Muscle of leg (tissue), 11 donors: ENCODE measurements around the gene ADPGK. TPM values are rescaled to one million over a fixed set of nuclear protein-coding genes. Genes with fewer than 3 reads are reported as not detected.

Source experiments
- DNase-seq: peaks from one replicate; pipeline ENCODE4 v3.0.0; 2013
- H3K27ac ChIP-seq: one replicate; pipeline ENCODE4 v1.5.1; 2013; ENCODE audit warnings: mild to moderate bottlenecking, low read length, control low read depth
- H3K27me3 ChIP-seq: one replicate; pipeline ENCODE4 v1.6.1; 2013; ENCODE audit warnings: low read length; ENCODE audit not compliant: control insufficient read depth, insufficient read depth
- H3K36me3 ChIP-seq: one replicate; pipeline ENCODE4 v1.6.1; 2013; ENCODE audit warnings: low read length; ENCODE audit not compliant: control insufficient read depth, insufficient read depth
- H3K4me1 ChIP-seq: one replicate; pipeline ENCODE4 v1.6.1; 2013; ENCODE audit warnings: low read length; ENCODE audit not compliant: control insufficient read depth, insufficient read depth
- H3K4me3 ChIP-seq: one replicate; pipeline ENCODE4 v1.5.1; 2013; ENCODE audit warnings: low read length, control low read depth
- H3K9me3 ChIP-seq: replicated peaks from 2 replicates; pipeline ENCODE4 v1.6.1; 2013; ENCODE audit warnings: low read depth, low read length; ENCODE audit not compliant: control insufficient read depth
- WGBS: methylation state at CpG from one replicate; pipeline ENCODE4 v1.1.5; 2013; ENCODE audit warnings: missing lambda C conversion rate; ENCODE audit not compliant: insufficient coverage; 5-methylcytosine and 5-hydroxymethylcytosine counted together
- polyA plus RNA-seq, 8 donors: library from polyadenylated mRNA; unstranded; fragments of 120-200 nt; gene quantifications; one replicate each; pipeline versions ENCODE4 v1.2.1 to v1.2.3, GENCODE V29; 2013; ENCODE audit warnings: inconsistent platforms in 1 of 8, low replicate concordance in 1 of 8; ENCODE audit not compliant: insufficient read length in 8 of 8, insufficient read depth in 1 of 8
- total RNA-seq: library from RNA; stranded (reverse); fragments of 120-200 nt; gene quantifications from one replicate; pipeline ENCODE4 v1.2.4, GENCODE V29; 2013

ADPGK gene
- total and polyA plus RNA-seq, 9 donors, result 29.7 to 44.5 (median 36.3) TPM

DNA sequence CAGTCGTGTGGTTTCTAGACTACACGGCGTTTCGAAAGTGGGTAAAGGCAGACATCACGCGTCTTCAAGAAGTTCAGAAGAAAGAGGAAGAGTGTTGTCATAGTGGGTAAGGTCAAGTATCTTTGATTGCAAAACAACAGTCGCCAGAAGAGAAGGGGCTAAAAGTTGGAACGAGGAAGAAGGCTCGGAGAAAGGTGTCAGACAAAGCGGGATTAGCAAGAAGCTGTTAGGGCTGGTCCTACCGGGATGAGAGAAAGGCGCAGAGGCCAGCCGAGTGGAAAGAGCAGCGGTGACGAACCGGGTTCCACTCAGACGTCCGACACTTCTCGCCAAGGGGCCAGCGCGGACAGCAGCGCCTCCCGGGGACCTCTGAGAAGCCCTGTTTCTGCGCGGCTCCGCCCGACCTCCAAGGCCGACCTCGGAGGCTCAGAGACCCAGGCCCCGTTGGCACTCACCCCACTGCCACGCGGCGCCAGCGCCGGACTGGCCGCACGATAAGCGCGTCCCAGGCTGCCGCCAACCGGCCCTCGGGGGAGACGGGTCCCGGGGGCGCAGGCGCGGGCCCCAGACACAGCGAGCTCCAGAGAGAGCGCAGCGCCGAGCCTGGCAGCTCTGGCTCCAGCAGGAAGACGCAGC is 436 bp downstream of the ADPGK start:
- peak; percentile 66 for DNase-seq
- H3K4me3 ChIP-seq, result peak overlapping the region; percentile 74
- WGBS, result under 1% methylated on average over 52 of the region's 52 CpGs
- H3K36me3 ChIP-seq, result peaks cover 5% of the 10 kb centered on the region
- H3K27me3 ChIP-seq, result no peaks in the 10 kb centered on the region
- H3K9me3 ChIP-seq, result no peaks in the 10 kb centered on the region
- peaks cover 18% of the 10 kb centered on the region for H3K4me1 ChIP-seq
- H3K27ac ChIP-seq, result peak overlapping the region; percentile 80

DNA sequence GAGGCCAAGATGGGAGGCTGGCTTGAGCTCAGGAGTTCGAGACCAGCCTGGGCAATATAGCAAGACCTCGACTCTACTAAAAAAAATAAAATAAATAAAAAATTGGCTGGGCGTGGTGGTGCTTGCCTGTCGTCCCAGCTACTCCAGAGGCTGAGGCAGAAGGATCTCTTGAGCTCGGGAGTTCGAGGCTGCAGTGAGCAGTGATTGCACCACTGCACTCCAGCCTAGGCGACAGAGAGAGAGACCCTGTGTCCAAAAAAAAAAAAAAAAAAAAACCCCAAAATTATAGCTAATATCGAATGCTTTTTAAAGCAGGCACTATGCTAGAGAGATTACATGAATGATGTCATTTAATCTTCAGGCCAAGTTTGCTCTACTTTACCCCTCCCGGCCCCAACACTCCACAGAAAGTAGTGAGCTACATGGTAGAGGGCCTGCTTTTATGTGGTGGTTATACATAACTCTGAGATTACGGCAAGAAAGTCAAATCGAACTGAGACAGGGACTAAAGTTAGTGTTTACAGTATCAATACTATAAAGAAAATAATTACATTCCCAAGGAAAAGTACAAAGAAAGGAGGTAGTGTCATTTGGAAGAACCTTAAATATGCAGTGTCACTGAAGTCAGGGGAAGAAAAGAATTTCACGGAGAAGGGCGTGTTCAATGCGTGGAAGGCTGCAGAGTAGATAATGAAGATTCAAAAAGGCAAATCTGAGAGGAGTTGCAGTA is 1.1 kb downstream of the ADPGK start:
- WGBS, result 41% methylated on average over 7 of the region's 14 CpGs
- Histone ChIP-seq H3K9me3 (no peaks in the 10 kb centered on the region), H3K36me3 (peaks cover 5% of the 10 kb centered on the region), H3K4me3 (peak overlapping the region; percentile 74), H3K27me3 (no peaks in the 10 kb centered on the region), H3K4me1 (peaks cover 18% of the 10 kb centered on the region), H3K27ac (peak overlapping the region; percentile 80)
- peak; percentile 22 for DNase-seq

DNA sequence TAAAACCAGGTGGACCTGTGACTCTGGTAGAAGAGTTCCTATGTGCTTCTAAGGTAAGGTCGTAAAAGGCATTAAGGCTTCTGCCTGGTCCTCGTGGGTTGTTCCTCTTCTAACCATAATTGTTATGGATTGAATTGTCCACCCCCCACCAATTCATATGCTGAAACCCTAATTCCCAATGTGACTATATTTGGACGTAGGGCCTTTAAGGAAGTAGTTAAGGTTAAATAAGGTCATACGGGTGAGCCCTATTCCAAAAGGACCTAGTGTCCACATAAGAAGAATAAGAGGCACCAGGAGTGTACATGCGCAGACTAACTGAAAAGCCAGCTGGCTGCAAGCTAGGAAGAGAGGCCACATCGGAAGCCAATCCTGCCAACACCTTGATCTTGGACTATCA is 1.9 kb downstream of the ADPGK start:
- Histone ChIP-seq H3K4me3 (no peak overlapping the region), H3K9me3 (no peaks in the 10 kb centered on the region), H3K27me3 (no peaks in the 10 kb centered on the region), H3K4me1 (peaks cover 18% of the 10 kb centered on the region), H3K36me3 (peaks cover 5% of the 10 kb centered on the region), H3K27ac (no peak overlapping the region)
- WGBS, result 83% methylated on average over 3 of the region's 6 CpGs
- no peak for DNase-seq

DNA sequence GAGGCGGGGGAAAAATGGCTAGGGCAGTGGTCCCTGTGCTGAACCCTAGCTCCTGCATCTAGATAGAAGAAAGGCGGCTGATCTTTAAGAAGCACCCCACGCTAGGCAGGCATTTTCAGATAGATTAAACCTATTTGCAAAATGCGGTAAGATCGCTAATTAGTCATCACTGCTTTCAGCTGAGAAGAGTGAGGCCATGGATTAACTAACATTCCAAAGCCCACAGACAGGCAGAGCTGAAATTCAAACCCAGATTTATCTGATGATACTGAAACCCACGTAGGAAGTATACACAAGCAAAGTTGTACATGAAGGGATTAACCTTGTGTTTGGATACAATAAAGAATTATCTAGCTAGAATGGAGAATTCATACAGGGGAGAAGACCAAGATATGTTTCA is 4.8 kb downstream of the ADPGK start:
- H3K36me3 ChIP-seq, result peaks cover 18% of the 10 kb centered on the region
- DNase-seq, result no peak

DNA sequence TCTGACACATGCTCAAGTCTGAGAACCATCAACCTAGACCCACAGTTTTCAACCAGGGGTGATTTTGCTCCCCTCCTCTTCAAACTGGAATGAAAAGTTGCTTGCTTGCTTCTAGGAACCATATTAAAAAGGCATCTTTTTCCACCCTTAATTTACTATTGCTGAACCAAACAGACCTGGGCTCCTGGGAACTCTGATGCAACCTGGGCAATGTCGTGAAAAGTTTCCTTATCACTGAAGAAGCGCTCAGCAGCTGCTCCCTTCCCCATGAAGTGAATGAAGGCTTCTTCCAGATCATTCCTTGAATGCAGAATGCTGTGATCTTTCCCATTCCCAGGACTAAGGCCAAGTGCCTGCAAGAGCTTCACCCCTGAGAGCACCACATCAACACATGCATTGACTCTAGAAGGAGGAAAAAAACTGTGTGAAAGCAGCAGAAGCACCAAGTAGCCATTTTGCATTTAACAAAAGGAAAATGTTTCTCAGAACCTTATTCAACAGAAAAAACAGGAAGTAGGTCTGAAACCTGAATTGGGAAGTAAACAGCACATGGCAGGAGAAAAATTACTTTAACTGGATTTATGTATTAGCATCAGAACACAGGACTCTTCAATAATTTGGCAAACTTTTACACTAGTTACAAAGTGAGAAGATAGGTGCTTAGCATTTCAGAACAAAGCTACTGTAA is 8.7 kb downstream of the ADPGK start:
- H3K4me3 ChIP-seq, result no peak overlapping the region
- no peaks in the 10 kb centered on the region for H3K4me1 ChIP-seq
- no peaks in the 10 kb centered on the region for H3K9me3 ChIP-seq
- H3K36me3 ChIP-seq, result peaks cover 29% of the 10 kb centered on the region
- H3K27me3 ChIP-seq, result no peaks in the 10 kb centered on the region
- no peak overlapping the region for H3K27ac ChIP-seq
- no peak for DNase-seq
- WGBS, result 72% methylated on average over 2 of the region's 2 CpGs

More for the DNA sequence above, 4.8 kb downstream of the ADPGK start:
- Histone ChIP-seq H3K9me3 (no peaks in the 10 kb centered on the region), H3K27me3 (no peaks in the 10 kb centered on the region), H3K27ac (no peak overlapping the region), H3K4me1 (peaks cover 8% of the 10 kb centered on the region), H3K4me3 (no peak overlapping the region)
- 82% methylated on average over 5 of the region's 6 CpGs for WGBS

DNA sequence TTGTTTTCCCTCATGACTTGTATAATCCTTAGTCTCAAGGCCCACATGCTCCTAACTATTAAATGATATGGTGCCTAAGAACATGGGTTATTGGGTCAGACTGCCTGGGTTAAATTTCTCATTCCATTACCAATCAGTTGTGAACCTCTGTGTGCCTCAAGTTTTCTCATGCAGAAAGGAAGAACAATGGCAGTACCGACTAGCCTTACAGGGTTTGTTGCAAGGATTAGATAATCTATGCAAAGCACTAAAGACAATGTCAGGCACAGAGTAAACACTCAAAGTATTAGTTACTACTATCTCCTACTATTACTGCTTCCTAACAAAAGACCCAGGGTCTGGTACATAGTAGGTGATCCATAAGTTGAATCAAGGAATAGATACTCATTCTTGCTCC is 12.2 kb downstream of the ADPGK start:
- no peak overlapping the region for H3K4me3 ChIP-seq
- H3K36me3 ChIP-seq, result peaks cover 35% of the 10 kb centered on the region
- H3K27ac ChIP-seq, result no peak overlapping the region
- no peaks in the 10 kb centered on the region for H3K27me3 ChIP-seq
- peaks cover 13% of the 10 kb centered on the region for H3K9me3 ChIP-seq
- no peaks in the 10 kb centered on the region for H3K4me1 ChIP-seq
- no peak for DNase-seq
- no CpG with 5 or more reads among the region's 1 CpG for WGBS

DNA sequence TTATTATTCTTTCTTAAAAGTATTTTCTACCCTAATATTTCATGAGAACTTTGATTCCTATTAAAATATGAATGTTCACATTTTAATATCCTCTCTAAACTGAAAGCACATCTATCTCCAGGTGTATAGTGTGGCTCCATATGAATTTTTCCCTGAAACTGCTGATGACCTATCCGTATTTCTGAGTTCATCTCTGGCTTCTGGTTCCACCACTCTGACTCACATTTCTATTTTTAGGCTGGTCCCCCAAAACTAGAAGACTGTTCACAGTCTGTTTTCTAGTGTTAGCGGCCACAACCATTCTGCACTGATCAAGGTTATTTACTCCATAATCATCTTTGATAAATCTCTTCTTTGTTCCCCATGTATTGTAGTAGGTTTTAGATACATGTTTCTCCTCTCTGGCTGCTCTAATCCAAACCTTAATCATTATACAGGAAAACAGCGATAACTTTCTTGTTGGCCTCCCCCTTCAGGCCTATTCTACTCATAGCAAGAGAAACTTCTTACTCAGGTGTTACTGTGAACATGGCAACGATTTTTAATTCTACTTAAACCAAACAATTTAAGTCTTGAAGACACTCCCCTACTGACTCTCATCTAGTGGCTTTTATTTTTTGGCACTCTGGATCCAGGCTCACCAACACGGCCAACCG is 12.8 kb downstream of the ADPGK start:
- Histone ChIP-seq H3K9me3 (peaks cover 15% of the 10 kb centered on the region), H3K4me1 (no peaks in the 10 kb centered on the region), H3K36me3 (peaks cover 36% of the 10 kb centered on the region), H3K27me3 (no peaks in the 10 kb centered on the region), H3K27ac (no peak overlapping the region), H3K4me3 (no peak overlapping the region)
- no peak for DNase-seq
- 100% methylated on average over 1 of the region's 6 CpGs for WGBS

DNA sequence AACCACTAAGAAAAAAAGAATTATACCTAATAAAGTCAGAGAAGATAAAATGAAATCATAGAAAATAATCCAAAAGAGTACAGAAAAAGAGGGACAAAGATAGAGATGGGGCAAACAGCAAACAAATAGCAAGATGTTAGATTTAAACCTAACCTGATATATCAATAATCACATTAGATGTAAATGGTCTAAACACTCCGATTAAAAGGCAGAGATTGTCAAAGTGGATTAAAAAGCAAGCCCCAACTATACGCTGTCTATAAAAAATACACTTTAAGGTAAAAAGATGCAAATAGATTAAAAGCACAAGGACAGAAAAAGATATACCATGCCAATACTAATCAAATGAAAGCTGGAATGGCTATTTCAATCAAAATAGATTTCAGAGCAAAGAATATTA is 16.8 kb downstream of the ADPGK start:
- peaks cover 25% of the 10 kb centered on the region for H3K36me3 ChIP-seq
- no CpG with 5 or more reads among the region's 2 CpGs for WGBS

DNA sequence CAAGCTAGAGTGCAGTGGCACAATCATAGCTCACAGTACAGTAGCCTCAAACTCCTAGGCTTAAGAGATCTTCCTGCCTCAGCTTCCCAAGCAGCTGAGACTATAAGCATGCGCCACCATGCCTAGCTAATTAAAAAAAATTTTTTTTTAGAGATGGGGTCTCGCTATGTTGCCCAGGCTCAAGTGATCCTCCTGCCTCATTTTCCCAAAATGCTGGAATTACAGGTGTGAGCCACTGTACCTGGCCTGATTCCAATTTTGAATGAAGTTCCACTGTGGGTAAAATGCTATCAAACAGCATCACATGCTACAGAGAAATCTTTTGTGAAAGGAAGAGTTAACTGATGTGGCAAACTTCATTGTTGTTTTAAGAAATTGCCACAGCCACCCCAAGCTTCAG is 17.5 kb downstream of the ADPGK start:
- H3K27me3 ChIP-seq, result no peaks in the 10 kb centered on the region
- no peaks in the 10 kb centered on the region for H3K4me1 ChIP-seq
- H3K27ac ChIP-seq, result no peak overlapping the region
- H3K9me3 ChIP-seq, result peaks cover 15% of the 10 kb centered on the region
- H3K4me3 ChIP-seq, result no peak overlapping the region
- no peak for DNase-seq
- peaks cover 22% of the 10 kb centered on the region for H3K36me3 ChIP-seq
- no CpG with 5 or more reads among the region's 2 CpGs for WGBS

More for the DNA sequence above, 16.8 kb downstream of the ADPGK start:
- H3K4me1 ChIP-seq, result no peaks in the 10 kb centered on the region
- no peak overlapping the region for H3K27ac ChIP-seq
- peaks cover 15% of the 10 kb centered on the region for H3K9me3 ChIP-seq
- H3K27me3 ChIP-seq, result no peaks in the 10 kb centered on the region
- no peak overlapping the region for H3K4me3 ChIP-seq
- DNase-seq, result no peak

DNA sequence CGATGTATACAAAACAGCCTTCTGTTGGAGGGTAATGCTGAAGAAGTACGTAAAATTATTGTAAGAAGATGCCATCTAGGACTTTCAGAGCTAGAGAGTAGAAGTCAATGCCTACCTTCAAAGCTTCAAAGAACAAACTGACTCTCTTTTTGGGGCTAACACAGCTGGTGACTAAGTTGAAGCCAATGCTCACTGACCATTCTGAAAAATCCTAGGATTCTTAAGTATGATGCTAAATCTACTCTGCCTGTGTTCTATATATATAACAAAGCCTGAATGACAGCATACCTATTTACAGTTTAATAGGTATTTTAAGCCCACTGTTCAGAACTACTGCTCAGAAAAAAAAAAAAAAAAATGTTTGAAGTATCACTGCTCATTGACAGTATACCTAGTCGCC is 18.9 kb downstream of the ADPGK start:
- Histone ChIP-seq H3K4me1 (no peaks in the 10 kb centered on the region), H3K27me3 (no peaks in the 10 kb centered on the region), H3K27ac (no peak overlapping the region), H3K4me3 (no peak overlapping the region), H3K9me3 (peaks cover 15% of the 10 kb centered on the region), H3K36me3 (peaks cover 23% of the 10 kb centered on the region)
- no CpG with 5 or more reads among the region's 3 CpGs for WGBS
- no peak for DNase-seq
